Pancreas (tissue), 10 donors: Measurements from ENCODE around the gene LGI4. TPM values are rescaled to one million over a fixed set of nuclear protein-coding genes. Genes with fewer than 3 reads are reported as not detected.
"Not testable (repeated sequence)": the region's sequence is repeated elsewhere in the genome, so short reads cannot be mapped to it uniquely, and the experiment has no call there.

ENCODE experiments used
- ATAC-seq, 4 donors: fragments of 200-7000 bp; cut with Tn5 transposase; one replicate each; pipeline versions ENCODE4 v1.8.0 to v1.9.1; 2020; ENCODE audit warnings: mild to moderate bottlenecking in 4 of 4, moderate library complexity in 4 of 4
- DNase-seq, 6 donors: peaks; one replicate each; pipeline ENCODE4 v3.0.0-alpha.2; 2020
- FAIRE-seq: peaks from 2 replicates; lab custom pipeline; 2012; peaks lifted over from hg19 to GRCh38; lab: Jason Lieb, UNC
- H3K27ac ChIP-seq, 4 donors: fragments of 200-600 bp; sonication (generic); 1 replicate in 3 of 4; 2 replicates in 1 of 4; pipeline versions ENCODE4 v1.5.0 to v1.8.0; 2020
- H3K27me3 ChIP-seq, 4 donors: fragments of 200-600 bp; one replicate each; pipeline ENCODE4 v1.8.0; 2021
- H3K36me3 ChIP-seq, 3 donors: fragments of 200-600 bp; sonication (generic) in 1 of 3; one replicate each; pipeline versions ENCODE4 v1.5.0 to v1.8.0; 2020 to 2021
- H3K4me1 ChIP-seq, 3 donors: fragments of 200-600 bp; one replicate each; pipeline ENCODE4 v1.8.0; 2021
- H3K4me3 ChIP-seq, 4 donors: fragments of 200-600 bp; sonication (generic) in 2 of 4; one replicate each; pipeline versions ENCODE4 v1.5.0 to v1.8.0; 2020 to 2021
- H3K9me3 ChIP-seq, 4 donors: fragments of 200-600 bp; one replicate each; pipeline ENCODE4 v1.8.0; 2021
- CTCF ChIP-seq, 4 donors: fragments of 200-600 bp; sonication (generic) in 3 of 4; IDR thresholded peaks; one replicate each; pipeline versions ENCODE4 v1.5.0 to v1.8.0; 2021; ENCODE audit warnings: antibody characterized with exemption in 4 of 4
- WGBS, 2 donors: extraction: QIAGEN DNeasy Blood & Tissue Kit; methylation state at CpG; one replicate each; pipeline ENCODE4 v1.1.7; 2013; 5-methylcytosine and 5-hydroxymethylcytosine counted together
- intact Hi-C, 3 donors: fragments of 100-400 bp; cut with DNase I; formaldehyde crosslinking; loops; one replicate each; pipeline versions ENCODE4 v1.11.1 to v1.14.2; 2022
- polyA plus RNA-seq, 2 donors: library from polyadenylated mRNA; stranded (reverse); fragments of 200-250 nt; gene quantifications; one replicate each; pipeline ENCODE4 v1.2.3, GENCODE V29; 2013
- total RNA-seq, 6 donors: library from RNA; stranded (reverse); fragmentation: NEBNext Ultra II Directional in 4 of 6; extraction: Animal tissue kit (Norgen Biotek cat#: 25700) in 4 of 6; gene quantifications; one replicate each; pipeline versions ENCODE4 v1.2.1 to v1.2.4, GENCODE V29; 2021 to 2023
- donor health status: healthy with polysubstance abuse.
- donor health status: DM: no; HTN: no; CAD: no; lungs with moderate emphysema.
- donor health status: DM: no; HTN: no; CAD: no.
- donor health status: control.
- donor health status: control.
- donor health status: Bipolar disorder and iron deficiency.
- donor health status: DM: yes; HTN: yes; CAD: no.
- donor health status: DM: no; HTN: no; CAD: no.
- donor health status: DM: no; HTN: no; CAD: no.
- donor health status: DM: yes; HTN: yes; CAD: no.

Gene LGI4
- total and polyA plus RNA-seq, 8 donors = 0.38 to 17.9 (median 2.2) TPM

DNA sequence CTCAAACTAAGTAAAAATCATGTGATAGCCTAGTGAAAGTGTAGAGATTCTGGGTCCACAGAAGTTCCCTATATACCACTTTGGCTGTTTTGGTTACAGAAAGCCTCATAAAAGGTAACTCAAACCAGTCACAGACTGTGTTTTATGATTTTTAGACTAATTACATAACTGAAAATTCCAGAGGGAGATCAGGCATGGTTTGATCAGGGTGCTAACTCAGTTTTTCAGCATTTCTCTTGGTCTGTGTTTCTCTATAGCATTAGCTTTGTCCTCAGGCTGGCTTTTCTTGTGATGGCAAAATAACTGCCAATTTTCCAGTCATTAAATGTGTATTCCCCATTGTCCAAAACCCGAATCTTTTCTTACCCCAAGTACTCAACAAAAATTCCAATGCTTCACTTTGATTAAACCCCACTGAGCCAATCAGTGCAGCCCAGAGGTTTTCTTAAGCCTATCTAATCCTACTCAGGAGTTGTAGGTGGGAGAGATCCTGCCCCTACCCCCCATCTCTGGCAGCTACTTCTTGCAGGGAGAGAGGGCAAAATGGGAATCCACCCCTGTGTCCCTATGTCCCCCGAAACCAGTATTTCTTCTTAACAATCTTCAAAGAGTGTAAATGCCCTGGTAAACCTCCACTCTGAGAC is 27.8 kb downstream of the LGI4 start:
- Histone ChIP-seq H3K27me3 (no peaks in the 10 kb centered on the region), H3K4me1 (no peaks in the 10 kb centered on the region), H3K27ac (no peak overlapping the region), H3K4me3 (no peak overlapping the region), H3K9me3 (no peaks in the 10 kb centered on the region), H3K36me3 (no peaks in the 10 kb centered on the region)
- DNase-seq (no peak), FAIRE-seq (no peak), ATAC-seq (no peak)
- 47 to 48% methylated on average over 2 of the region's 2 CpGs for WGBS, 2 donors
- intact Hi-C loops = no loop called here
- no peak for TF ChIP-seq CTCF (IDR thresholded peaks at IDR 0.05)

GRCh38 chr19:35106291-35106583 is 28.6 kb downstream of the LGI4 start:
- intact Hi-C loops = no loop called here
- ATAC-seq (no peak), DNase-seq (no peak), FAIRE-seq (no peak)
- WGBS, 2 donors = 87 to 97% methylated on average over 9 of the region's 9 CpGs
- no peaks in the 10 kb centered on the region for H3K9me3 ChIP-seq
- H3K27ac ChIP-seq = no peak overlapping the region
- H3K36me3 ChIP-seq = no peaks in the 10 kb centered on the region
- H3K27me3 ChIP-seq = no peaks in the 10 kb centered on the region
- TF ChIP-seq CTCF (IDR thresholded peaks at IDR 0.05) = no peak
- no peak overlapping the region for H3K4me3 ChIP-seq
- no peaks in the 10 kb centered on the region for H3K4me1 ChIP-seq

DNA sequence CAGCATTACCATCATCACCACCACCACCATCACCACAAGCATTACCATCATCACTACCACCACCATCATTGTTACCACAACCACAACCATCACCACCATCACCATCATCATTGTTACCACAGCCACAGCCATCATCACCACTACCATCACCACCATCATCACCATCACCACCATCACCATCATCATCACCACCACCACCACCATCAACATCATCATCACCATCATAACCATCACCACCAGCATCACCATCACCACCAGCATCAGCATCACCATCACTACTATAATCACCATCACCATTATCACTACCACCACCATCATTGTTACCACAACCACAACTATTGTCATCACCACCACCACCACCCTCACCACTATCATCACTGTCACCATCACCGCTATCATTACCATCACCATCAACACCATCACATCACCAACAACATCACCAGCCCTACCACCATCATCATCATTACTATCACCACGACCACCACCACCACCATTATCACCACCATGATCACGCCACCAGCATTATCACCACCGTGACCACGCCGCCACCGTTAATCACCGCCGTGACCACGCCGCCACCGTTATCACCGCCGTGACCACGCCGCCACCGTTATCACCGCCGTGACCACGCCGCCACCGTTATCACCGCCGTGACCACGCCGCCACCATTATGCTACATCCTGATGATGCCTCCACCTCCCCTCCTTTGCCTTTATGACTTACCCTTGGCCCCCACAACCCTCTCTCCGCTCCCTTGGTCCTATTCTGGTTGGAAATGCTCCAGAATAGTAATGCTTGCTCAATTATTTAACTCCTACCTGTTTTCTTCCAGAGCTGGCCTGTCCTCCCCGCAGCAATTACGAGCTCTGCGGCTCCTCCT is 29.2 kb downstream of the LGI4 start:
- DNase-seq = peak in 1 of 6 donors; percentile 47
- no peak overlapping the region for H3K4me3 ChIP-seq
- intact Hi-C loops = no loop called here
- no peak for FAIRE-seq
- no peaks in the 10 kb centered on the region for H3K36me3 ChIP-seq
- WGBS, 2 donors = 87 to 90% methylated on average over 30 of the region's 30 CpGs
- H3K9me3 ChIP-seq = no peaks in the 10 kb centered on the region
- H3K27ac ChIP-seq = no peak overlapping the region
- no peak for TF ChIP-seq CTCF (IDR thresholded peaks at IDR 0.05)
- H3K4me1 ChIP-seq = no peaks in the 10 kb centered on the region
- H3K27me3 ChIP-seq = no peaks in the 10 kb centered on the region
- ATAC-seq = no peak

DNA sequence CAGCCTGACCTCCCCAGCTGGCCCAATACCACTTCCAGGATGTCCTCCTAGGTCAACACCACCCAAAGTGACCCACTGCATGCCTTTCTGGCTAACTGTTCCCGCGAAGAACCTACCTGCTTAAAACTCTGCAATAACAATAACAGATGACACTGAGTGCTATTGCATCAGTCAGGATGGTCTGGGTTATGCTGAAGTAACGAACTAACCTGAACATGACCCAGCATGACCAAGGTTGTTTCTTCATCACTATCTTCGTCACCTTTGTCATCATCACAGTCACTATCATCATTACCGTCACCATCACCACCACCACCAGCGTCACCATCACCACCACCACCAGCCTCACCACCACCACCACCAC is 29.8 kb downstream of the LGI4 start:
- H3K27ac ChIP-seq = no peak overlapping the region
- no peaks in the 10 kb centered on the region for H3K27me3 ChIP-seq
- intact Hi-C loops = no loop called here
- H3K9me3 ChIP-seq = no peaks in the 10 kb centered on the region
- DNase-seq (no peak), ATAC-seq (no peak), FAIRE-seq (no peak)
- no peak for TF ChIP-seq CTCF (IDR thresholded peaks at IDR 0.05)
- no peaks in the 10 kb centered on the region for H3K36me3 ChIP-seq
- no peaks in the 10 kb centered on the region for H3K4me1 ChIP-seq
- H3K4me3 ChIP-seq = no peak overlapping the region
- 96% methylated on average over 6 of the region's 6 CpGs for WGBS, 2 donors

DNA sequence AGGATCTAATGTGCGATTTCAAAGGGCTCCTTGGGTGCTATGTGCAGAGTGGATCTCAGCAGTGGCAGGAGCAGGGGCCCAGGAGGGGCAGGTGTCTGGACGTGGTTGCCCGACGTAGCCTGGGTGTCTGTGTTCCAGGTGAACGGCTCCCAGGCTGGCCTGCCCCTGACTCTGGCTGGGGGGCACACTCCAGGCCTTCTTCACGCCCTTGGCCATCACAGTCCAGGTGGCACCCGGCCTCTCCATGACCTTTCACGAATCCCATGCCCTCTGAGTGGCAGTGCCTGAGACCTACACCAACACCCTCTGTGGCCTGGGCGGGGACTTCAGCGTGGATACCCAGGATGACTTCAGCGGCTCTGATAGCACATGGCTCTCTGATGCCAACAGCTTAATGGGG is 30.5 kb downstream of the LGI4 start:
- FAIRE-seq = no peak
- DNase-seq = peak in 1 of 6 donors; percentile 12
- no peak for ATAC-seq
- Histone ChIP-seq H3K4me3 (no peak overlapping the region), H3K27me3 (no peaks in the 10 kb centered on the region), H3K9me3 (no peaks in the 10 kb centered on the region), H3K4me1 (no peaks in the 10 kb centered on the region), H3K27ac (no peak overlapping the region), H3K36me3 (no peaks in the 10 kb centered on the region)
- WGBS, 2 donors = 90 to 91% methylated on average over 11 of the region's 11 CpGs
- TF ChIP-seq CTCF (IDR thresholded peaks at IDR 0.05) = no peak
- intact Hi-C loops = no loop called here

- H3K9me3 ChIP-seq, intact Hi-C loops, FAIRE-seq, H3K36me3 ChIP-seq, ATAC-seq, DNase-seq, H3K27ac ChIP-seq, H3K4me1 ChIP-seq, H3K4me3 ChIP-seq, H3K27me3 ChIP-seq: not testable (repeated sequence)
- WGBS, 2 donors = 80 to 83% methylated on average over 10 of the region's 10 CpGs
These were observed 31.2 kb downstream of the LGI4 start for GRCh38 chr19:35103614-35104013.

DNA sequence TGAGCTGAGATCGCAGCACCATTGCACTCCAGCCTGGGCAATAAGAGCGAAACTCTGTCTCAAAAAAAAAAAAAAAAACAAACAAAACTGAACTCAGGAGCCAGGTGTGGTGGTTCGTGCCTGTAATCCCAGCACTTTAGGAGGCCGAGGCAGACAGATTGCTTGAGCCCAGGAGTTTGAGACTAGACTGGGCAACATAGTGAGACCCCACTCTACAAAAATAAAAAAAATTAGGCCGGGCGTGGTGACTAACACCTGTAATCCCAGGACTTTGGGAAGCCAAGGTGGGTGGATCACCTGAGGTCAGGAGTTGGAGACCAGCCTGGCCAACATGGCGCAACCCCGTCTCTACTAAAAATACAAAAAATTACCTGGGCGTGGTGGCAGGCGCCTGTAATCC is 32.9 kb downstream of the LGI4 start:
- H3K27me3 ChIP-seq, H3K4me3 ChIP-seq, H3K9me3 ChIP-seq, intact Hi-C loops, H3K27ac ChIP-seq, ATAC-seq, H3K4me1 ChIP-seq, FAIRE-seq, H3K36me3 ChIP-seq, DNase-seq: not testable (repeated sequence)
- 95 to 99% methylated on average over 10 of the region's 10 CpGs for WGBS, 2 donors
